ENCODE measurements around the gene FLG.

The FLG gene

DNA sequence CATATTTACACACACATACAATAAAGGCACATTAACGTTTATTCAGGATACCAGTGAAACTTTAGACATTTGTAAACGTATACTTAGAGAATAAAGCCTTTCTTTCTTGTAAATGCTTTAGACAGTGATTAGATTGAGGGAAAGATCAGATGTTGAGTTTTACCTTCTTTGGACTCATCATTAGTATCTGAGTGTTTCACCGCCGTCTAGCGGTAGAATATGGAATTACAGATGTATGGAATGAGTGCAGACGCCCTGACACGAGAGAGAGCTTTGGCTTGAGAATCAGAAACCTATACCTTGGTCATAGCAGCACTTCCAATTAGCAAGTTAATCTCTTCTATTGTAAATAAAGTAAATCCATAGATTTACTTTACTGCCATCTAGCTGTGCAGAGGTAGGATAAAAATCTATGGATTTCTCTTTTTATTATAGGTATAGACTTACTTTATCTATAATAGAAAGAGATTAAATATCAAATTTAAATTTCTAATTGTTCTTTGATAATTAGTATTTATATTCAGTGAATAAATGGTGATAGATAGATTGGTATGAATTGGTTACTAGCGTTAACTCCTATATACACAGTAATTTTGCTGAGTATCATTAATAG is 22.2 kb upstream of the FLG start:
- no peaks in the 10 kb centered on the region for H3K4me1 ChIP-seq (ENCODE audit: insufficient read depth, low read length)
- no peaks in the 10 kb centered on the region for H3K36me3 ChIP-seq (ENCODE audit: insufficient read depth, low read length)
- no peak overlapping the region for H2AFZ ChIP-seq (ENCODE audit: low read depth, low read length)
- ATAC-seq (ENCODE audit: insufficient read depth, low read depth) (peak; percentile 71), DNase-seq (peak; percentile 56)
- H3K9ac ChIP-seq (ENCODE audit: low read depth, low read length), result no peak overlapping the region
- TF ChIP-seq, protein P1, sequence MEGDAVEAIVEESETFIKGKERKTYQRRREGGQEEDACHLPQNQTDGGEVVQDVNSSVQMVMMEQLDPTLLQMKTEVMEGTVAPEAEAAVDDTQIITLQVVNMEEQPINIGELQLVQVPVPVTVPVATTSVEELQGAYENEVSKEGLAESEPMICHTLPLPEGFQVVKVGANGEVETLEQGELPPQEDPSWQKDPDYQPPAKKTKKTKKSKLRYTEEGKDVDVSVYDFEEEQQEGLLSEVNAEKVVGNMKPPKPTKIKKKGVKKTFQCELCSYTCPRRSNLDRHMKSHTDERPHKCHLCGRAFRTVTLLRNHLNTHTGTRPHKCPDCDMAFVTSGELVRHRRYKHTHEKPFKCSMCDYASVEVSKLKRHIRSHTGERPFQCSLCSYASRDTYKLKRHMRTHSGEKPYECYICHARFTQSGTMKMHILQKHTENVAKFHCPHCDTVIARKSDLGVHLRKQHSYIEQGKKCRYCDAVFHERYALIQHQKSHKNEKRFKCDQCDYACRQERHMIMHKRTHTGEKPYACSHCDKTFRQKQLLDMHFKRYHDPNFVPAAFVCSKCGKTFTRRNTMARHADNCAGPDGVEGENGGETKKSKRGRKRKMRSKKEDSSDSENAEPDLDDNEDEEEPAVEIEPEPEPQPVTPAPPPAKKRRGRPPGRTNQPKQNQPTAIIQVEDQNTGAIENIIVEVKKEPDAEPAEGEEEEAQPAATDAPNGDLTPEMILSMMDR (IDR thresholded peaks at IDR 0.05; ENCODE audit: borderline replicate concordance, extremely low read depth, low read length, poor library complexity, severe bottlenecking), result peak; percentile 94
- TF ChIP-seq EZH2 (IDR thresholded peaks at IDR 0.05; ENCODE audit: borderline replicate concordance, low read depth, low read length, severe bottlenecking), result no peak
- H3K27me3 ChIP-seq (ENCODE audit: insufficient read depth, low read length, poor library complexity), result peaks cover 15% of the 10 kb centered on the region
- no peak overlapping the region for H3K27ac ChIP-seq (ENCODE audit: low read length)
- no peaks in the 10 kb centered on the region for H4K20me1 ChIP-seq (ENCODE audit: insufficient read depth, low read length)
- no peaks in the 10 kb centered on the region for H3K9me3 ChIP-seq (ENCODE audit: insufficient read depth, low read length, severe bottlenecking)
- no peak overlapping the region for H3K4me3 ChIP-seq (ENCODE audit: low read depth in 1 of 2, low read length in 2 of 2)
- H3K4me2 ChIP-seq (ENCODE audit: insufficient read depth, low read length), result no peak overlapping the region
- no peaks in the 10 kb centered on the region for H3K79me2 ChIP-seq (ENCODE audit: insufficient read depth, low read length)

DNA sequence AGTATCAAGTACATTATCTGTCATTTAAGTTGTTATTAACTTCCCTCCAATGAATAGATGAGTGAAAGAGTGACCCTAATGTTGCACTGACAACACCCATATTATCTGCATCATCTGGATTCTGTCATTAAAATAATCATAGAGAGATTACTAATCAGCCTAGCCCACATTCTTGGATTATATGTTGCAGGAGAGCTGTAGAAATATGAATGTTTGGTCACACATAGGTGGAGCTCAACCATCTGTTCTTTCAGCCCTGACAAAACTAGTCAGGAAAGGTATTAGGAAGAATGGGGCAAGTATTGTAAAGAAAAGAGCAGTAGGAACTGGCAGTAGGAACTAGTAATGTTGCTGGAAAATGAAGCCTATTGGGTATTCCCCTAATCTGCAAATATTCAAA is 19.4 kb upstream of the FLG start:
- ATAC-seq (ENCODE audit: insufficient read depth, low read depth) (no peak), DNase-seq (no peak)
- Histone ChIP-seq H3K4me3 (ENCODE audit: low read depth in 1 of 2, low read length in 2 of 2) (no peak overlapping the region), H3K36me3 (ENCODE audit: insufficient read depth, low read length) (no peaks in the 10 kb centered on the region), H4K20me1 (ENCODE audit: insufficient read depth, low read length) (no peaks in the 10 kb centered on the region), H3K4me1 (ENCODE audit: insufficient read depth, low read length) (no peaks in the 10 kb centered on the region), H3K9ac (ENCODE audit: low read depth, low read length) (no peak overlapping the region), H3K9me3 (ENCODE audit: insufficient read depth, low read length, severe bottlenecking) (no peaks in the 10 kb centered on the region), H2AFZ (ENCODE audit: low read depth, low read length) (no peak overlapping the region), H3K27ac (ENCODE audit: low read length) (no peak overlapping the region), H3K79me2 (ENCODE audit: insufficient read depth, low read length) (no peaks in the 10 kb centered on the region), H3K27me3 (ENCODE audit: insufficient read depth, low read length, poor library complexity) (peaks cover 23% of the 10 kb centered on the region), H3K4me2 (ENCODE audit: insufficient read depth, low read length) (no peak overlapping the region)
- TF ChIP-seq EZH2 (IDR thresholded peaks at IDR 0.05; ENCODE audit: borderline replicate concordance, low read depth, low read length, severe bottlenecking), result no peak
- TF ChIP-seq, protein P1 (IDR thresholded peaks at IDR 0.05; ENCODE audit: borderline replicate concordance, extremely low read depth, low read length, poor library complexity, severe bottlenecking), result no peak

DNA sequence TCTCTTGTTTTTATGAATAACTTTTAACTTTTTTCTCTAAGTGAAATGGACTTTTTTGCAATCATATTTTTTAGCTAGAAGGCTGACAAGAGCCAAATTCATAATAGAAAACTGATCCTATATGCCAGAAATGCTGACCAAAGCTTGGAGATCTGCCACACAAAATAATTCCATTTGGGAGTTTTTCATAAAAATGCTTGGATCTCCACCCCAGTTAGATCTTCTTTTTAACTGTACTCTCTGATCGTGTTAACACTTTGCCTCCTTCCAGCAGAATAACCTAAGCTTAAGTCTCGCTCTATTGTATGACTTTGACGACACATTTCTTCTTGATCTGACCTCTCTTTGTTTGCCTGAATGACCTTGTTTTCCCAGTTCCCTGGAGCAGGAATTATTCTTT is 18.0 kb upstream of the FLG start:
- Histone ChIP-seq H4K20me1 (ENCODE audit: insufficient read depth, low read length) (no peaks in the 10 kb centered on the region), H3K36me3 (ENCODE audit: insufficient read depth, low read length) (no peaks in the 10 kb centered on the region), H3K4me2 (ENCODE audit: insufficient read depth, low read length) (no peak overlapping the region), H3K79me2 (ENCODE audit: insufficient read depth, low read length) (no peaks in the 10 kb centered on the region), H2AFZ (ENCODE audit: low read depth, low read length) (no peak overlapping the region), H3K9me3 (ENCODE audit: insufficient read depth, low read length, severe bottlenecking) (no peaks in the 10 kb centered on the region), H3K27me3 (ENCODE audit: insufficient read depth, low read length, poor library complexity) (peaks cover 25% of the 10 kb centered on the region), H3K27ac (ENCODE audit: low read length) (no peak overlapping the region), H3K9ac (ENCODE audit: low read depth, low read length) (no peak overlapping the region), H3K4me1 (ENCODE audit: insufficient read depth, low read length) (no peaks in the 10 kb centered on the region), H3K4me3 (ENCODE audit: low read depth in 1 of 2, low read length in 2 of 2) (no peak overlapping the region)
- no peak for DNase-seq
- no peak for ATAC-seq (ENCODE audit: insufficient read depth, low read depth)
- TF ChIP-seq, protein P1 (IDR thresholded peaks at IDR 0.05; ENCODE audit: borderline replicate concordance, extremely low read depth, low read length, poor library complexity, severe bottlenecking), result no peak
- TF ChIP-seq EZH2 (IDR thresholded peaks at IDR 0.05; ENCODE audit: borderline replicate concordance, low read depth, low read length, severe bottlenecking), result no peak

Data from DND-41 (cell line).